OCI-LY3 (cell line): ENCODE measurements around the gene SLC27A5.

Experiments used
- H2AFZ ChIP-seq: fragments of 200-600, 300-600 bp; shearing (Covaris generic); 2 replicates; pipeline ENCODE4 v1.6.0; 2014; ENCODE audit warnings: antibody characterized with exemption, low read depth, low read length
- H3K27ac ChIP-seq: fragments of 200-600, 300-600 bp; sonication (generic); 2 replicates; pipeline ENCODE4 v1.5.1; 2014; ENCODE audit warnings: mild to moderate bottlenecking, low read length, moderate library complexity, mixed read lengths
- H3K27me3 ChIP-seq: fragments of 200-600, 300-600 bp; sonication (generic); 2 replicates; pipeline ENCODE4 v1.6.1; 2014; ENCODE audit warnings: low read depth, low read length, mixed read lengths
- H3K36me3 ChIP-seq: fragments of 200-600, 300-600 bp; sonication (generic); replicated peaks from 2 replicates; pipeline ENCODE3; 2014; ENCODE audit warnings: low read depth, low read length, mixed read lengths
- H3K4me1 ChIP-seq: fragments of 300-600, 200-600 bp; sonication (generic); 2 replicates; pipeline ENCODE4 v1.6.1; 2014; ENCODE audit warnings: low read length, mixed read lengths
- H3K4me2 ChIP-seq: fragments of 200-600, 300-600 bp; sonication (generic); 2 replicates; pipeline ENCODE4 v1.6.1; 2014; ENCODE audit warnings: low read length, mixed read lengths
- H3K4me3 ChIP-seq: fragments of 300-600, 200-600 bp; sonication (generic); 2 replicates; pipeline ENCODE4 v1.5.1; 2014; ENCODE audit warnings: antibody characterized with exemption, mild to moderate bottlenecking, low read length, moderate library complexity
- H3K79me2 ChIP-seq: fragments of 300-600, 200-600 bp; shearing (Covaris generic); 2 replicates; pipeline ENCODE4 v1.6.1; 2014; ENCODE audit warnings: mild to moderate bottlenecking, low read length, mixed read lengths
- H3K9ac ChIP-seq: fragments of 300-600, 200-600 bp; shearing (Covaris generic); 2 replicates; pipeline ENCODE4 v1.6.0; 2014; ENCODE audit warnings: mild to moderate bottlenecking, low read length, moderate library complexity
- H3K9me3 ChIP-seq: fragments of 200-600, 300-600 bp; shearing (Covaris generic); 2 replicates; pipeline ENCODE4 v1.6.1; 2014; ENCODE audit warnings: low read length, mixed read lengths; ENCODE audit not compliant: insufficient read depth
- H4K20me1 ChIP-seq: fragments of 200-600, 300-600 bp; sonication (generic); 2 replicates; pipeline ENCODE4 v1.6.1; 2016; ENCODE audit warnings: low read length, mixed read lengths; ENCODE audit not compliant: insufficient read depth
- CTCF ChIP-seq: fragments of 200-600, 300-600 bp; sonication (generic); IDR thresholded peaks from 2 replicates; pipeline ENCODE4 v1.5.1; 2014; ENCODE audit warnings: antibody characterized with exemption, low read length, low read depth
- EZH2phosphoT487 ChIP-seq: fragments of 200-600 bp; shearing (Covaris generic); IDR thresholded peaks from 2 replicates; pipeline ENCODE4 v1.6.1; 2018; ENCODE audit warnings: antibody characterized with exemption, mixed run types, low read depth

SLC27A5 gene

GRCh38 chr19:58513694-58514563 lies 2.1 kb upstream of the SLC27A5 start:
- H3K9me3 ChIP-seq, result no peaks in the 10 kb centered on the region
- H3K27ac ChIP-seq, result peak overlapping the region; percentile 67
- H3K79me2 ChIP-seq, result peaks cover 44% of the 10 kb centered on the region
- no peaks in the 10 kb centered on the region for H3K27me3 ChIP-seq
- H3K4me1 ChIP-seq, result peaks cover 19% of the 10 kb centered on the region
- peak overlapping the region; percentile 85 for H2AFZ ChIP-seq
- peaks cover 19% of the 10 kb centered on the region for H3K36me3 ChIP-seq
- peak overlapping the region; percentile 94 for H3K9ac ChIP-seq
- peak overlapping the region; percentile 90 for H3K4me3 ChIP-seq
- peak; percentile 96 for TF ChIP-seq CTCF
- TF ChIP-seq EZH2phosphoT487, result no peak
- H4K20me1 ChIP-seq, result no peaks in the 10 kb centered on the region
- H3K4me2 ChIP-seq, result peak overlapping the region; percentile 96

- no peaks in the 10 kb centered on the region for H3K27me3 ChIP-seq
- peak overlapping the region; percentile 96 for H3K4me2 ChIP-seq
- no peaks in the 10 kb centered on the region for H3K9me3 ChIP-seq
- H2AFZ ChIP-seq, result peak overlapping the region; percentile 85
- H3K27ac ChIP-seq, result peak overlapping the region; percentile 52
- peaks cover 37% of the 10 kb centered on the region for H3K79me2 ChIP-seq
- peaks cover 15% of the 10 kb centered on the region for H3K4me1 ChIP-seq
- H4K20me1 ChIP-seq, result no peaks in the 10 kb centered on the region
- H3K36me3 ChIP-seq, result peaks cover 19% of the 10 kb centered on the region
- peak overlapping the region; percentile 90 for H3K4me3 ChIP-seq
- peak overlapping the region; percentile 71 for H3K9ac ChIP-seq
- TF ChIP-seq CTCF (no peak), EZH2phosphoT487 (no peak)
These were observed 1.5 kb upstream of the SLC27A5 start for GRCh38 chr19:58513213-58513693.

GRCh38 chr19:58510084-58510862 lies 1.5 kb downstream of the SLC27A5 start:
- H3K9ac ChIP-seq, result no peak overlapping the region
- H3K9me3 ChIP-seq, result no peaks in the 10 kb centered on the region

More at GRCh38 chr19:58510084-58510862, 1.5 kb downstream of the SLC27A5 start:
- peaks cover 9% of the 10 kb centered on the region for H3K79me2 ChIP-seq
- H3K36me3 ChIP-seq, result peaks cover 5% of the 10 kb centered on the region
- H3K4me1 ChIP-seq, result peaks cover 11% of the 10 kb centered on the region
- no peak overlapping the region for H2AFZ ChIP-seq
- H3K4me3 ChIP-seq, result no peak overlapping the region
- H4K20me1 ChIP-seq, result no peaks in the 10 kb centered on the region
- H3K4me2 ChIP-seq, result no peak overlapping the region
- TF ChIP-seq CTCF, result no peak
- TF ChIP-seq EZH2phosphoT487, result no peak
- H3K27ac ChIP-seq, result no peak overlapping the region
- H3K27me3 ChIP-seq, result no peaks in the 10 kb centered on the region
